Neural cell (in vitro differentiated cells): ENCODE results near the gene CCDC12. TPM values are rescaled to one million over a fixed set of nuclear protein-coding genes. Genes with fewer than 3 reads are reported as not detected.

ENCODE experiments used
- H2AFZ ChIP-seq: fragments of 200-600, 300-800 bp; sonication (generic), shearing (Covaris generic); 2 replicates; pipeline ENCODE4 v1.6.0; 2014; ENCODE audit warnings: low read depth, mild to moderate bottlenecking, antibody characterized with exemption, low read length, moderate library complexity
- H3F3A ChIP-seq: fragments of 200-600 bp; shearing (Covaris generic); 2 replicates; pipeline ENCODE4 v1.6.1; 2016; ENCODE audit warnings: mild to moderate bottlenecking, moderate library complexity, mixed read lengths, antibody characterized with exemption, low read length; ENCODE audit not compliant: insufficient read depth, poor library complexity, severe bottlenecking
- H3K27ac ChIP-seq: fragments of 200-600, 300-800 bp; sonication (generic), shearing (Covaris generic); 2 replicates; pipeline ENCODE4 v1.5.1; 2014; ENCODE audit warnings: mild to moderate bottlenecking, low read length, moderate library complexity
- H3K27me3 ChIP-seq: fragments of 300-800, 200-600 bp; sonication (generic), shearing (Covaris generic); 2 replicates; pipeline ENCODE4 v1.6.0; 2014; ENCODE audit warnings: mild to moderate bottlenecking, low read depth, low read length, moderate library complexity; ENCODE audit not compliant: insufficient read depth
- H3K36me3 ChIP-seq: fragments of 300-800, 200-600 bp; sonication (generic), shearing (Covaris generic); 2 replicates; pipeline ENCODE4 v1.5.1; 2014; ENCODE audit warnings: mild to moderate bottlenecking, antibody characterized with exemption, low read length, moderate library complexity; ENCODE audit not compliant: insufficient read depth
- H3K4me2 ChIP-seq: fragments of 300-800, 200-600 bp; sonication (generic), shearing (Covaris generic); 2 replicates; pipeline ENCODE4 v1.6.0; 2014; ENCODE audit warnings: mild to moderate bottlenecking, low read length
- H3K4me3 ChIP-seq: fragments of 300-800, 200-600 bp; sonication (generic), shearing (Covaris generic); 2 replicates; pipeline ENCODE4 v1.5.1; 2014; ENCODE audit warnings: mild to moderate bottlenecking, low read length, moderate library complexity
- H3K79me2 ChIP-seq: fragments of 200-600 bp; shearing (Covaris generic); replicated peaks from 2 replicates; pipeline ENCODE4 v1.6.0; 2014; ENCODE audit warnings: mild to moderate bottlenecking, low read length, moderate library complexity; ENCODE audit not compliant: insufficient read depth
- H3K9ac ChIP-seq: fragments of 300-800, 200-600 bp; sonication (generic), shearing (Covaris generic); 2 replicates; pipeline ENCODE4 v1.6.1; 2016; ENCODE audit warnings: mild to moderate bottlenecking, low read length, mixed read lengths
- H3K9me2 ChIP-seq: fragments of 200-600 bp; shearing (Covaris generic); 2 replicates; pipeline ENCODE4 v1.6.1; 2016; ENCODE audit warnings: mild to moderate bottlenecking, low read length, mixed read lengths; ENCODE audit not compliant: insufficient read depth
- H3K9me3 ChIP-seq: fragments of 200-600, 300-800 bp; sonication (generic), shearing (Covaris generic); 2 replicates; pipeline ENCODE4 v1.6.1; 2016; ENCODE audit warnings: mild to moderate bottlenecking, mixed run types, low read length, moderate library complexity, mixed read lengths
- H4K20me1 ChIP-seq: fragments of 200-600 bp; shearing (Covaris generic); 2 replicates; pipeline ENCODE4 v1.6.1; 2016; ENCODE audit warnings: mild to moderate bottlenecking, mixed run types; ENCODE audit not compliant: insufficient read depth
- CTCF ChIP-seq: fragments of 450-650 bp; IDR thresholded peaks from 2 replicates; pipeline ENCODE4 v1.5.1; 2014; ENCODE audit warnings: antibody characterized with exemption, mild to moderate bottlenecking, moderate library complexity; ENCODE audit not compliant: poor library complexity, severe bottlenecking
- EP300 ChIP-seq: fragments of 450-650 bp; conservative IDR thresholded peaks from 2 replicates; pipeline ENCODE4 v1.6.1; 2014; ENCODE audit warnings: antibody characterized with exemption, mild to moderate bottlenecking, moderate library complexity; ENCODE audit not compliant: poor library complexity, severe bottlenecking
- EZH2 ChIP-seq: fragments of 200-600, 300-800 bp; shearing (Covaris generic), sonication (generic); IDR thresholded peaks from 2 replicates; pipeline ENCODE4 v1.6.1; 2014; ENCODE audit warnings: antibody characterized with exemption, low read length, borderline replicate concordance, mild to moderate bottlenecking; ENCODE audit not compliant: insufficient read depth, poor library complexity, severe bottlenecking
- MXI1 ChIP-seq: fragments of 450-650 bp; conservative IDR thresholded peaks from 2 replicates; pipeline ENCODE4 v1.6.1; 2014; ENCODE audit warnings: antibody characterized with exemption, mild to moderate bottlenecking; ENCODE audit not compliant: poor library complexity, severe bottlenecking
- POLR2AphosphoS5 ChIP-seq: IDR thresholded peaks from 2 replicates; pipeline ENCODE4 v1.6.1; 2012
- RAD21 ChIP-seq: fragments of 450-650 bp; conservative IDR thresholded peaks from 2 replicates; pipeline ENCODE4 v1.6.1; 2014; ENCODE audit warnings: antibody characterized with exemption, mild to moderate bottlenecking, moderate library complexity
- REST ChIP-seq: IDR thresholded peaks from 2 replicates; pipeline ENCODE4 v1.6.1; 2012; ENCODE audit warnings: borderline replicate concordance
- SMC3 ChIP-seq: fragments of 450-650 bp; conservative IDR thresholded peaks from 2 replicates; pipeline ENCODE4 v1.6.1; 2014; ENCODE audit warnings: antibody characterized with exemption, mild to moderate bottlenecking, moderate library complexity; ENCODE audit not compliant: poor library complexity
- TAF1 ChIP-seq: IDR thresholded peaks from 2 replicates; pipeline ENCODE4 v1.6.1; 2012; ENCODE audit warnings: low read depth
- polyA plus RNA-seq: library from polyadenylated mRNA; depleted of rRNA; stranded (reverse); fragments of >200 nt; gene quantifications from 2 replicates; pipeline ENCODE4 v1.2.3, GENCODE V29; 2014

The CCDC12 gene
- polyA plus RNA-seq, 1 donor from 2014 or later = 46.4 TPM

- Histone ChIP-seq H3K79me2 (no peaks in the 10 kb centered on the region), H3K9me3 (no peaks in the 10 kb centered on the region), H3K27ac (no peak overlapping the region), H3K4me2 (no peak overlapping the region), H3K36me3 (no peaks in the 10 kb centered on the region), H4K20me1 (no peaks in the 10 kb centered on the region), H3K9ac (no peak overlapping the region), H3F3A (no peaks in the 10 kb centered on the region), H2AFZ (no peak overlapping the region), H3K4me3 (no peak overlapping the region), H3K9me2 (no peaks in the 10 kb centered on the region), H3K27me3 (no peaks in the 10 kb centered on the region)
- TF ChIP-seq REST = no peak
- TF ChIP-seq EP300 = no peak
- TF ChIP-seq RAD21 = no peak
- no peak for TF ChIP-seq SMC3
- no peak for TF ChIP-seq EZH2
- TF ChIP-seq POLR2AphosphoS5 = no peak
- no peak for TF ChIP-seq CTCF
These were observed 19.5 kb upstream of the CCDC12 start for GRCh38 chr3:46995901-46996562.

- Histone ChIP-seq H3K4me3 (no peak overlapping the region), H4K20me1 (no peaks in the 10 kb centered on the region), H3F3A (no peaks in the 10 kb centered on the region), H3K4me2 (no peak overlapping the region), H3K9me2 (no peaks in the 10 kb centered on the region), H3K27ac (no peak overlapping the region), H2AFZ (no peak overlapping the region), H3K36me3 (no peaks in the 10 kb centered on the region), H3K79me2 (no peaks in the 10 kb centered on the region), H3K27me3 (no peaks in the 10 kb centered on the region), H3K9me3 (no peaks in the 10 kb centered on the region), H3K9ac (no peak overlapping the region)
- TF ChIP-seq SMC3 = no peak
- no peak for TF ChIP-seq EZH2
- TF ChIP-seq RAD21 = no peak
- no peak for TF ChIP-seq TAF1
- no peak for TF ChIP-seq REST
- TF ChIP-seq EP300 = no peak
- TF ChIP-seq MXI1 = no peak
- TF ChIP-seq POLR2AphosphoS5 = no peak
- TF ChIP-seq CTCF = no peak
These were observed 18.5 kb upstream of the CCDC12 start for GRCh38 chr3:46994801-46995731.
